NT2/D1 (cell line): ENCODE data around the gene RIMBP2.

Experiments
- SUZ12 ChIP-seq: IDR thresholded peaks from 2 replicates; pipeline ENCODE4 v1.6.1; 2011; ENCODE audit not compliant: insufficient read length, insufficient read depth; ENCODE audit errors: extremely low read depth
- YY1 ChIP-seq: IDR thresholded peaks from 2 replicates; pipeline ENCODE4 v1.6.1; 2011; ENCODE audit not compliant: insufficient read length, insufficient read depth

DNA sequence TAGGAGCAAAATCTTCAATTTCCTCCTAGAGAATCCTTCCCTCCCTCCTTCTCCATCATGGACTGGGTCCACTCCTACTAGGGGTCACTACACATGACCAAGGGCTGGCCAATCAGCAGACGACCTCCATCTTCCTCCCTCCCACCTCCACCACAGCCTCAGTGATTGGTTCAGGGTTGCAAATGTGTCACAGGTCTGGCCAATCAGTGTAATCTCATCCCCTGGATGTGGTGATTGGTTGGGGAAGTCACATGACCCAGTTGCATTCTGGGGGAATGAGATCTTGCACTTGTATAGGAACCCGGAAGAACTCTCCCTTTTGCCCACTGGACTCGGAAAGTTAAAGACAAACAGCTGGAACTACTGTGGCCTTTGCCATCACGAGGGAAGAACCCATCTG lies 209.3 kb downstream of the RIMBP2 start:
- TF ChIP-seq YY1 (no peak), SUZ12 (no peak)
